Measurements from ENCODE around the gene IGFBP4. TPM values are rescaled to one million over a fixed set of nuclear protein-coding genes. Genes with fewer than 3 reads are reported as not detected.
"Not testable (repeated sequence)": the region's sequence is repeated elsewhere in the genome, so short reads cannot be mapped to it uniquely, and the experiment has no call there.

Gene IGFBP4
- 501 TPM for total RNA-seq

GRCh38 chr17:40443196-40443987 lies at the start of gene IGFBP4:
TSS of gene IGFBP4 (plus strand) at chr17:40443450. CDS start at chr17:40443736, 286 bp downstream.
- DNase-seq (ENCODE audit: low spot score) (peak; percentile 88), ATAC-seq (peak; percentile 62)

GRCh38 chr17:40399185-40399584 lies 44.1 kb upstream of the IGFBP4 start:
- DNase-seq (ENCODE audit: low spot score): no peak
- peak; percentile 75 for ATAC-seq

GRCh38 chr17:40402668-40403067 lies 40.6 kb upstream of the IGFBP4 start:
- ATAC-seq: no peak

GRCh38 chr17:40404003-40404402 lies 39.2 kb upstream of the IGFBP4 start:
- DNase-seq (ENCODE audit: low spot score) (no peak), ATAC-seq (peak; percentile 74)

More at GRCh38 chr17:40402668-40403067, 40.6 kb upstream of the IGFBP4 start:
- DNase-seq (ENCODE audit: low spot score): no peak

GRCh38 chr17:40407460-40407859 lies 35.8 kb upstream of the IGFBP4 start:
- ATAC-seq (no peak), DNase-seq (ENCODE audit: low spot score) (no peak)

- peak; percentile 15 for DNase-seq (ENCODE audit: low spot score)
- ATAC-seq: not testable (repeated sequence)
Observed at GRCh38 chr17:40409540-40409939, 33.7 kb upstream of the IGFBP4 start.

- DNase-seq (ENCODE audit: low spot score): no peak
- ATAC-seq: no peak
Observed at GRCh38 chr17:40410082-40410481, 33.2 kb upstream of the IGFBP4 start.

GRCh38 chr17:40411821-40412220 lies 31.4 kb upstream of the IGFBP4 start:
- no peak for ATAC-seq

GRCh38 chr17:40412880-40413279 lies 30.4 kb upstream of the IGFBP4 start:
- ATAC-seq (no peak), DNase-seq (ENCODE audit: low spot score) (no peak)

More at GRCh38 chr17:40411821-40412220, 31.4 kb upstream of the IGFBP4 start:
- DNase-seq (ENCODE audit: low spot score): no peak

GRCh38 chr17:40414312-40414711 lies 28.9 kb upstream of the IGFBP4 start:
- not testable (repeated sequence) for DNase-seq (ENCODE audit: low spot score); ATAC-seq

GRCh38 chr17:40415390-40415789 lies 27.9 kb upstream of the IGFBP4 start:
- ATAC-seq (peak; percentile 66), DNase-seq (ENCODE audit: low spot score) (peak; percentile 39)

GRCh38 chr17:40416671-40417070 lies 26.6 kb upstream of the IGFBP4 start:
- no peak for DNase-seq (ENCODE audit: low spot score)
- no peak for ATAC-seq

GRCh38 chr17:40417258-40417608 lies 26.0 kb upstream of the IGFBP4 start:
- no peak for DNase-seq (ENCODE audit: low spot score)
- no peak for ATAC-seq

GRCh38 chr17:40417609-40418427 lies 25.4 kb upstream of the IGFBP4 start, which contains the start of gene TOP2A:
TSS of gene TOP2A (minus strand) at chr17:40417896. CDS start at chr17:40417791, 105 bp downstream.
- DNase-seq (ENCODE audit: low spot score) (peak; percentile 98), ATAC-seq (peak; percentile 96)

GRCh38 chr17:40418428-40418706 lies 24.9 kb upstream of the IGFBP4 start:
- no peak for DNase-seq (ENCODE audit: low spot score)
- ATAC-seq: no peak

GRCh38 chr17:40419559-40420331 lies 23.5 kb upstream of the IGFBP4 start:
- ATAC-seq (no peak), DNase-seq (ENCODE audit: low spot score) (peak; percentile 44)

- peak; percentile 27 for DNase-seq (ENCODE audit: low spot score)
- ATAC-seq: peak; percentile 50
Observed at GRCh38 chr17:40422990-40423633, 20.1 kb upstream of the IGFBP4 start.

- no peak for ATAC-seq
- peak; percentile 35 for DNase-seq (ENCODE audit: low spot score)
Observed at GRCh38 chr17:40425741-40426140, 17.5 kb upstream of the IGFBP4 start.

GRCh38 chr17:40427002-40427491 lies 16.2 kb upstream of the IGFBP4 start:
- peak; percentile 27 for DNase-seq (ENCODE audit: low spot score)

More at GRCh38 chr17:40427002-40427491, 16.2 kb upstream of the IGFBP4 start:
- ATAC-seq: no peak

Measured in left lobe of liver (tissue), 2 donors.